Urothelium cell line (cell line): ENCODE results near the gene MTA1.

Source experiments
- DNase-seq: peaks from one replicate; pipeline ENCODE4 v3.0.0; 2011; ENCODE audit warnings: low spot score, mixed read lengths
- FAIRE-seq: peaks from 2 replicates; lab custom pipeline; 2011; peaks lifted over from hg19 to GRCh38; lab: Jason Lieb, UNC

The MTA1 gene

GRCh38 chr14:105401699-105402098 is 17.9 kb upstream of the MTA1 start:
- no peak for FAIRE-seq
- no peak for DNase-seq

GRCh38 chr14:105408592-105408991 is 11.0 kb upstream of the MTA1 start:
- no peak for FAIRE-seq

GRCh38 chr14:105409364-105409763 is 10.3 kb upstream of the MTA1 start:
- no peak for DNase-seq
- FAIRE-seq = no peak

More at GRCh38 chr14:105408592-105408991, 11.0 kb upstream of the MTA1 start:
- no peak for DNase-seq

GRCh38 chr14:105410642-105411016 is 9.0 kb upstream of the MTA1 start:
- FAIRE-seq = no peak

GRCh38 chr14:105411017-105411941 is 8.3 kb upstream of the MTA1 start:
- peak; percentile 75 for DNase-seq
- FAIRE-seq = no peak

More at GRCh38 chr14:105410642-105411016, 9.0 kb upstream of the MTA1 start:
- DNase-seq = no peak

GRCh38 chr14:105411985-105412770 is 7.4 kb upstream of the MTA1 start:
- DNase-seq (no peak), FAIRE-seq (no peak)

GRCh38 chr14:105412771-105413543 is 6.7 kb upstream of the MTA1 start:
- no peak for DNase-seq

GRCh38 chr14:105413544-105413886 is 6.1 kb upstream of the MTA1 start:
- FAIRE-seq = no peak

More at GRCh38 chr14:105412771-105413543, 6.7 kb upstream of the MTA1 start:
- no peak for FAIRE-seq

GRCh38 chr14:105414456-105415371 is 4.9 kb upstream of the MTA1 start:
- DNase-seq = peak; percentile 44
- no peak for FAIRE-seq

More at GRCh38 chr14:105413544-105413886, 6.1 kb upstream of the MTA1 start:
- DNase-seq = no peak

GRCh38 chr14:105415481-105416428 is 3.9 kb upstream of the MTA1 start:
- FAIRE-seq (no peak), DNase-seq (no peak)

- DNase-seq (no peak), FAIRE-seq (no peak)
Observed at GRCh38 chr14:105416671-105417070, 3.0 kb upstream of the MTA1 start.

GRCh38 chr14:105417690-105418121 is 1.9 kb upstream of the MTA1 start:
- DNase-seq (no peak), FAIRE-seq (no peak)

- DNase-seq = no peak
- FAIRE-seq = no peak
Observed at GRCh38 chr14:105418269-105419194, 1.1 kb upstream of the MTA1 start.

- DNase-seq = no peak
- FAIRE-seq = no peak
Observed at GRCh38 chr14:105420101-105420973, 710 bp downstream of the MTA1 start.

- DNase-seq (no peak), FAIRE-seq (no peak)
Observed at GRCh38 chr14:105420974-105421674, 1.5 kb downstream of the MTA1 start.
